ENCODE results near the gene FAM83C. TPM values are rescaled to one million over a fixed set of nuclear protein-coding genes. Genes with fewer than 3 reads are reported as not detected.

The FAM83C gene
- total RNA-seq, 1 donor from 2014 or later, result not detected

- no peaks in the 10 kb centered on the region for H3K36me3 Mint-ChIP-seq
- DNase-seq (ENCODE audit: extremely low spot score, unreplicated experiment), result no peak
- no peak overlapping the region for H3K4me3 Mint-ChIP-seq
- H3K27me3 Mint-ChIP-seq, result no peaks in the 10 kb centered on the region
- H3K4me1 Mint-ChIP-seq (ENCODE audit: unreplicated experiment), result no peaks in the 10 kb centered on the region
- TF ChIP-seq CTCF (conservative IDR thresholded peaks at IDR 0.05), result no peak
- no peak overlapping the region for H3K27ac Mint-ChIP-seq
- H3K9me3 Mint-ChIP-seq, result no peaks in the 10 kb centered on the region
These were observed 54.1 kb downstream of the FAM83C start for GRCh38 chr20:35238170-35238569.

GRCh38 chr20:35237486-35237885 lies 54.7 kb downstream of the FAM83C start:
- Mint-ChIP-seq H3K27me3 (no peaks in the 10 kb centered on the region), H3K4me1 (ENCODE audit: unreplicated experiment) (no peaks in the 10 kb centered on the region), H3K9me3 (no peaks in the 10 kb centered on the region), H3K27ac (no peak overlapping the region), H3K36me3 (no peaks in the 10 kb centered on the region), H3K4me3 (no peak overlapping the region)
- no peak for TF ChIP-seq CTCF (conservative IDR thresholded peaks at IDR 0.05)
- DNase-seq (ENCODE audit: extremely low spot score, unreplicated experiment), result no peak

GRCh38 chr20:35235881-35236280 lies 56.3 kb downstream of the FAM83C start:
- no peak overlapping the region for H3K27ac Mint-ChIP-seq
- H3K4me1 Mint-ChIP-seq (ENCODE audit: unreplicated experiment), result no peaks in the 10 kb centered on the region
- no peak for TF ChIP-seq CTCF (conservative IDR thresholded peaks at IDR 0.05)
- no peak for DNase-seq (ENCODE audit: extremely low spot score, unreplicated experiment)
- H3K36me3 Mint-ChIP-seq, result no peaks in the 10 kb centered on the region
- H3K27me3 Mint-ChIP-seq, result peaks cover 3% of the 10 kb centered on the region
- no peaks in the 10 kb centered on the region for H3K9me3 Mint-ChIP-seq
- H3K4me3 Mint-ChIP-seq, result no peak overlapping the region

Other genes starting within 250 kb of the FAM83C start
- gene TRPC4AP, start 199.6 kb downstream of the FAM83C start, total RNA-seq (ENCODE audit: low replicate concordance), result 102 TPM in 2 replicates
- gene EDEM2, start 145.1 kb downstream of the FAM83C start, total RNA-seq (ENCODE audit: low replicate concordance), result 27.3 and 33.1 TPM in 2 replicates
- gene PROCR, start 120.4 kb downstream of the FAM83C start, total RNA-seq (ENCODE audit: low replicate concordance), result 0.76 and 5.8 TPM in 2 replicates
- 2.2 and 2.6 TPM in 2 replicates for gene MMP24, start 65.7 kb downstream of the FAM83C start, total RNA-seq (ENCODE audit: low replicate concordance)
- 63.1 and 77.1 TPM in 2 replicates for gene MMP24OS, start 14.3 kb downstream of the FAM83C start, total RNA-seq (ENCODE audit: low replicate concordance)
- gene EIF6, start 7.7 kb downstream of the FAM83C start, total RNA-seq (ENCODE audit: low replicate concordance), result 124 and 185 TPM in 2 replicates
- gene UQCC1, start 119.5 kb upstream of the FAM83C start, total RNA-seq (ENCODE audit: low replicate concordance), result 41.3 and 62.4 TPM in 2 replicates
- gene GDF5, start 145.8 kb upstream of the FAM83C start, total RNA-seq (ENCODE audit: low replicate concordance), result 1.3 TPM in 1 of 2 replicates, not detected in the other
- 48.7 and 57.1 TPM in 2 replicates for gene CEP250, start 163.2 kb upstream of the FAM83C start, total RNA-seq (ENCODE audit: low replicate concordance)
- gene C20orf173, start 237.2 kb upstream of the FAM83C start, total RNA-seq (ENCODE audit: low replicate concordance), result not detected in 2 replicates
- gene ERGIC3, start 249.7 kb upstream of the FAM83C start, total RNA-seq (ENCODE audit: low replicate concordance), result 264 and 288 TPM in 2 replicates